Measurements from ENCODE around the gene PRSS21.

GRCh38 chr16:2842340-2843000 is 25.4 kb downstream of the PRSS21 start:
- TF ChIP-seq, protein P1, sequence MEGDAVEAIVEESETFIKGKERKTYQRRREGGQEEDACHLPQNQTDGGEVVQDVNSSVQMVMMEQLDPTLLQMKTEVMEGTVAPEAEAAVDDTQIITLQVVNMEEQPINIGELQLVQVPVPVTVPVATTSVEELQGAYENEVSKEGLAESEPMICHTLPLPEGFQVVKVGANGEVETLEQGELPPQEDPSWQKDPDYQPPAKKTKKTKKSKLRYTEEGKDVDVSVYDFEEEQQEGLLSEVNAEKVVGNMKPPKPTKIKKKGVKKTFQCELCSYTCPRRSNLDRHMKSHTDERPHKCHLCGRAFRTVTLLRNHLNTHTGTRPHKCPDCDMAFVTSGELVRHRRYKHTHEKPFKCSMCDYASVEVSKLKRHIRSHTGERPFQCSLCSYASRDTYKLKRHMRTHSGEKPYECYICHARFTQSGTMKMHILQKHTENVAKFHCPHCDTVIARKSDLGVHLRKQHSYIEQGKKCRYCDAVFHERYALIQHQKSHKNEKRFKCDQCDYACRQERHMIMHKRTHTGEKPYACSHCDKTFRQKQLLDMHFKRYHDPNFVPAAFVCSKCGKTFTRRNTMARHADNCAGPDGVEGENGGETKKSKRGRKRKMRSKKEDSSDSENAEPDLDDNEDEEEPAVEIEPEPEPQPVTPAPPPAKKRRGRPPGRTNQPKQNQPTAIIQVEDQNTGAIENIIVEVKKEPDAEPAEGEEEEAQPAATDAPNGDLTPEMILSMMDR (IDR thresholded peaks at IDR 0.05; ENCODE audit: low read depth, low read length, poor library complexity, severe bottlenecking), result peak; percentile 97
- TF ChIP-seq EZH2phosphoT487 (IDR thresholded peaks at IDR 0.05; ENCODE audit: borderline replicate concordance, low read length), result no peak

Data from DOHH2 (cell line).